ENCODE data around the gene HENMT1. TPM values are rescaled to one million over a fixed set of nuclear protein-coding genes. Genes with fewer than 3 reads are reported as not detected.

HENMT1 gene
- total RNA-seq, 1 experiment from 2014 or later, result 6.2 TPM

DNA sequence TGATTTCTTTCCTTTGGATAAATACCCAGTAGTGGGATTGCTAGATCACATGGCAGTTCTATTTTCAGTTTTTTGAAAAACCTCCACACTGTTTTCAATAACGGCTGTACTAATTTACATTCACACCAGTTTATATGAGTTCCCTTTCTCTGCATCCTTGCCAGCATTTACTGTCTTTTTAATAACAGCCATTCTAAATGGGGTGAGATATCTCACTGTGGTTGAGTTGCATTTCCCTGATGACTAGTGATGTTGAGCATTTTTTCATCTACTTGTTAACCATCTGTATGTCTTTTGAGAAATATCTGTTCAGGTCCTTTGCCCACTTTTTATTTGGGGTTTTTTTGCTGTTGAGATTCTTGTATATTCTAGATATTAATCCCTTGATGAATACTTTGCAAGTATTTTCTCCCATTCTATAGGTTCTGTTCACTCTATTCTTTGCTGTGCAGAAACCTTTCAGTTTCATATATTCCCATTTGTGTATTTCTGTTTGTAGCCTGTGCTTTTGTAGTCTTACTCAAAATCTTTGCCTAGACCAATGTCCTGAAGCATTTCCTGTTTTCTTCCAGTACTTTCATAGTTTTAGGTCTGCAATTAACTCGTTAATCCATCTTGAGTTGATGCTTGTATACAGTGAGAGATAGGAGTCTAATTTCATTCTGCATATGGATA is 7.3 kb downstream of the HENMT1 start:
- peaks cover 2% of the 10 kb centered on the region; the same call in 1 of the 2 replicates for H3K27me3 Mint-ChIP-seq (ENCODE audit: low read depth)
- H3K79me2 ChIP-seq (ENCODE audit: insufficient read depth, low read length), result no peaks in the 10 kb centered on the region
- no peak overlapping the region for H3K4ac ChIP-seq (ENCODE audit: low read depth, low read length)
- no peak overlapping the region for H3K56ac ChIP-seq (ENCODE audit: insufficient read length, low read depth, low read length)
- H4K8ac ChIP-seq (replicated peaks; ENCODE audit: insufficient read length, low read depth, low read length), result no peak overlapping the region
- no peak overlapping the region for H3K18ac ChIP-seq (ENCODE audit: insufficient read length, low read depth, low read length)
- DNase-seq, result no peak
- no peak overlapping the region for H2BK120ac ChIP-seq (ENCODE audit: low read depth, low read length, poor library complexity, severe bottlenecking)
- no peak overlapping the region for H3K4me2 ChIP-seq (ENCODE audit: insufficient read depth, insufficient read length, low read length)
- no peak overlapping the region; a peak in 1 of 7 replicates for H3K27ac Mint-ChIP-seq
- no peak overlapping the region for H4K5ac ChIP-seq (ENCODE audit: insufficient read length, low read depth, low read length)
- H2BK5ac ChIP-seq (ENCODE audit: insufficient read length, low read length), result no peak overlapping the region
- H3K27me3 ChIP-seq (ENCODE audit: insufficient read depth, low read length), result no peaks in the 10 kb centered on the region
- H4K20me1 ChIP-seq (ENCODE audit: control insufficient read depth, insufficient read depth, insufficient read length), result no peaks in the 10 kb centered on the region
- no peak overlapping the region for H2AFZ ChIP-seq (ENCODE audit: low read length)
- H3K23ac ChIP-seq (ENCODE audit: insufficient read length, low read depth, low read length), result no peak overlapping the region
- no peak overlapping the region for H2BK12ac ChIP-seq (ENCODE audit: insufficient read length, low read depth, low read length)
- H3K27ac ChIP-seq (ENCODE audit: insufficient read length, low read depth, low read length), result no peak overlapping the region
- H4K91ac ChIP-seq (ENCODE audit: insufficient read length, low read depth, low read length), result no peak overlapping the region
- WGBS (ENCODE audit: extremely low coverage, insufficient read length, low lambda C conversion rate), result no CpG with 5 or more reads among the region's 2 CpGs
- H3K36me3 Mint-ChIP-seq (ENCODE audit: insufficient read depth in 1 of 3, low read depth in 3 of 3), result peaks cover 0 to 4% (median 0%) of the 10 kb centered on the region in 3 experiments; a peak in 2 of 7 replicates
- TF ChIP-seq, protein P1, sequence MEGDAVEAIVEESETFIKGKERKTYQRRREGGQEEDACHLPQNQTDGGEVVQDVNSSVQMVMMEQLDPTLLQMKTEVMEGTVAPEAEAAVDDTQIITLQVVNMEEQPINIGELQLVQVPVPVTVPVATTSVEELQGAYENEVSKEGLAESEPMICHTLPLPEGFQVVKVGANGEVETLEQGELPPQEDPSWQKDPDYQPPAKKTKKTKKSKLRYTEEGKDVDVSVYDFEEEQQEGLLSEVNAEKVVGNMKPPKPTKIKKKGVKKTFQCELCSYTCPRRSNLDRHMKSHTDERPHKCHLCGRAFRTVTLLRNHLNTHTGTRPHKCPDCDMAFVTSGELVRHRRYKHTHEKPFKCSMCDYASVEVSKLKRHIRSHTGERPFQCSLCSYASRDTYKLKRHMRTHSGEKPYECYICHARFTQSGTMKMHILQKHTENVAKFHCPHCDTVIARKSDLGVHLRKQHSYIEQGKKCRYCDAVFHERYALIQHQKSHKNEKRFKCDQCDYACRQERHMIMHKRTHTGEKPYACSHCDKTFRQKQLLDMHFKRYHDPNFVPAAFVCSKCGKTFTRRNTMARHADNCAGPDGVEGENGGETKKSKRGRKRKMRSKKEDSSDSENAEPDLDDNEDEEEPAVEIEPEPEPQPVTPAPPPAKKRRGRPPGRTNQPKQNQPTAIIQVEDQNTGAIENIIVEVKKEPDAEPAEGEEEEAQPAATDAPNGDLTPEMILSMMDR (conservative IDR thresholded peaks at IDR 0.05), result no peak
- H2BK15ac ChIP-seq (ENCODE audit: low read depth, low read length), result no peak overlapping the region
- no peaks in the 10 kb centered on the region for H3K23me2 ChIP-seq (ENCODE audit: insufficient read length, low read depth, low read length, poor library complexity, severe bottlenecking)
- H3K9me3 Mint-ChIP-seq, result peaks cover 0 to 5% of the 10 kb centered on the region in 2 experiments; a peak in 3 of 5 replicates
- H3K4me3 Mint-ChIP-seq, result no peak overlapping the region
- H3K4me1 ChIP-seq (ENCODE audit: insufficient read depth, low read length), result no peaks in the 10 kb centered on the region
- no peak overlapping the region for H2BK20ac ChIP-seq (ENCODE audit: low read depth, low read length, poor library complexity, severe bottlenecking)
- H2AK5ac ChIP-seq (ENCODE audit: insufficient read length, low read length), result no peak overlapping the region
- no peak overlapping the region for H3T11ph ChIP-seq (ENCODE audit: low read length)
- no peak overlapping the region for H3K9ac ChIP-seq (ENCODE audit: extremely low read depth, insufficient read length, low read length)
- H3K79me1 ChIP-seq (ENCODE audit: insufficient read depth, low read depth, low read length, poor library complexity, severe bottlenecking), result no peaks in the 10 kb centered on the region
- no peak overlapping the region for H3K14ac ChIP-seq (ENCODE audit: insufficient read depth, low read length)
- no peaks in the 10 kb centered on the region for H3K9me3 ChIP-seq (ENCODE audit: control insufficient read depth, low read depth, low read length)
- H3K4me1 Mint-ChIP-seq, result no peaks in the 10 kb centered on the region

Data from H9 (cell line).